ENCODE data around the gene EIF2AK2.

DNA sequence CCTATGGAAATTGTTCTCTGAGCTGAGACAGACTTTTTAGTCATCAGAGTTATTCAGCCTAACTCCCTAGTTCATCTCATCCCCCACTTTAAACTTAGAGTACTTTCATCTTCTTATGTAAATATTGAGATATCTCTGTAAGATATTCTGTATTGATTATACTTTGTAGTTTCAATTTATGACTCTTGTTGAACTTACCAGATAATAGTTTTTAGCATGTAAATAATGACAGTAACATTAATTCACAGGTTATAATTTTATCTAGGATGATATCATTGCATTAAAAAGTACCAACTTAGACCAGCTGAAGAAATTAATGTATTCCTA lies 14.8 kb upstream of the EIF2AK2 start:
- no peak for TF ChIP-seq CTCF (conservative IDR thresholded peaks at IDR 0.05 in 1 of 2, IDR thresholded peaks at IDR 0.05 in 1 of 2; ENCODE audit: extremely low read depth in 1 of 2, insufficient read depth in 1 of 2, low read depth in 1 of 2, low read length in 2 of 2)
- no peak for TF ChIP-seq EZH2 (IDR thresholded peaks at IDR 0.05; ENCODE audit: borderline replicate concordance, low read length)

All from mammary epithelial cell (primary cell).